Measurements from ENCODE around the gene SLC4A2.

The SLC4A2 gene

GRCh38 chr7:151068069-151068773, 8.8 kb downstream of the SLC4A2 start:
- no peaks in the 10 kb centered on the region for H3K79me2 ChIP-seq (ENCODE audit: low read length)
- H3K9me3 ChIP-seq (ENCODE audit: insufficient read depth, low read length) = no peaks in the 10 kb centered on the region
- H3K4me2 ChIP-seq (ENCODE audit: low read length) = no peak overlapping the region
- no peaks in the 10 kb centered on the region for H4K20me1 ChIP-seq (ENCODE audit: insufficient read depth, low read length)
- no peak overlapping the region for H2AFZ ChIP-seq (ENCODE audit: low read depth, low read length)
- no peak overlapping the region for H3K4me3 ChIP-seq (ENCODE audit: low read length)
- no peak overlapping the region for H3K27ac ChIP-seq (ENCODE audit: low read length)
- H3K9ac ChIP-seq (ENCODE audit: low read length) = no peak overlapping the region
- TF ChIP-seq CTCF (IDR thresholded peaks at IDR 0.05; ENCODE audit: low read depth, low read length) (no peak), EZH2phosphoT487 (IDR thresholded peaks at IDR 0.05; ENCODE audit: low read depth) (no peak)
- H3K4me1 ChIP-seq (ENCODE audit: low read length) = no peaks in the 10 kb centered on the region
- no peaks in the 10 kb centered on the region for H3K27me3 ChIP-seq (ENCODE audit: low read depth, low read length)
- H3K36me3 ChIP-seq (replicated peaks; ENCODE audit: low read depth, low read length) = peaks cover 32% of the 10 kb centered on the region

- Histone ChIP-seq H3K9me3 (ENCODE audit: insufficient read depth, low read length) (no peaks in the 10 kb centered on the region), H3K4me3 (ENCODE audit: low read length) (no peak overlapping the region), H4K20me1 (ENCODE audit: insufficient read depth, low read length) (no peaks in the 10 kb centered on the region), H3K27ac (ENCODE audit: low read length) (no peak overlapping the region), H3K36me3 (replicated peaks; ENCODE audit: low read depth, low read length) (peaks cover 30% of the 10 kb centered on the region), H3K79me2 (ENCODE audit: low read length) (no peaks in the 10 kb centered on the region), H2AFZ (ENCODE audit: low read depth, low read length) (no peak overlapping the region), H3K4me1 (ENCODE audit: low read length) (no peaks in the 10 kb centered on the region), H3K4me2 (ENCODE audit: low read length) (no peak overlapping the region), H3K9ac (ENCODE audit: low read length) (no peak overlapping the region), H3K27me3 (ENCODE audit: low read depth, low read length) (no peaks in the 10 kb centered on the region)
- no peak for TF ChIP-seq EZH2phosphoT487 (IDR thresholded peaks at IDR 0.05; ENCODE audit: low read depth)
- no peak for TF ChIP-seq CTCF (IDR thresholded peaks at IDR 0.05; ENCODE audit: low read depth, low read length)
Measured at GRCh38 chr7:151069841-151070573, 10.6 kb downstream of the SLC4A2 start.

GRCh38 chr7:151070574-151070960, 11.2 kb downstream of the SLC4A2 start:
- Histone ChIP-seq H3K9ac (ENCODE audit: low read length) (no peak overlapping the region), H4K20me1 (ENCODE audit: insufficient read depth, low read length) (no peaks in the 10 kb centered on the region), H3K4me1 (ENCODE audit: low read length) (no peaks in the 10 kb centered on the region), H3K4me3 (ENCODE audit: low read length) (no peak overlapping the region), H3K27me3 (ENCODE audit: low read depth, low read length) (no peaks in the 10 kb centered on the region), H3K36me3 (replicated peaks; ENCODE audit: low read depth, low read length) (peaks cover 30% of the 10 kb centered on the region), H3K27ac (ENCODE audit: low read length) (no peak overlapping the region), H3K4me2 (ENCODE audit: low read length) (no peak overlapping the region), H2AFZ (ENCODE audit: low read depth, low read length) (no peak overlapping the region), H3K79me2 (ENCODE audit: low read length) (no peaks in the 10 kb centered on the region), H3K9me3 (ENCODE audit: insufficient read depth, low read length) (no peaks in the 10 kb centered on the region)
- TF ChIP-seq CTCF (IDR thresholded peaks at IDR 0.05; ENCODE audit: low read depth, low read length) = no peak

GRCh38 chr7:151071032-151071866, 11.9 kb downstream of the SLC4A2 start:
- TF ChIP-seq CTCF (IDR thresholded peaks at IDR 0.05; ENCODE audit: low read depth, low read length) = no peak

More at GRCh38 chr7:151071032-151071866, 11.9 kb downstream of the SLC4A2 start:
- H4K20me1 ChIP-seq (ENCODE audit: insufficient read depth, low read length) = no peaks in the 10 kb centered on the region
- H3K4me2 ChIP-seq (ENCODE audit: low read length) = no peak overlapping the region
- no peak overlapping the region for H3K27ac ChIP-seq (ENCODE audit: low read length)
- no peaks in the 10 kb centered on the region for H3K27me3 ChIP-seq (ENCODE audit: low read depth, low read length)
- H3K4me1 ChIP-seq (ENCODE audit: low read length) = no peaks in the 10 kb centered on the region
- H3K9ac ChIP-seq (ENCODE audit: low read length) = no peak overlapping the region
- H3K9me3 ChIP-seq (ENCODE audit: insufficient read depth, low read length) = no peaks in the 10 kb centered on the region
- peaks cover 37% of the 10 kb centered on the region for H3K36me3 ChIP-seq (replicated peaks; ENCODE audit: low read depth, low read length)
- no peaks in the 10 kb centered on the region for H3K79me2 ChIP-seq (ENCODE audit: low read length)
- no peak overlapping the region for H3K4me3 ChIP-seq (ENCODE audit: low read length)
- no peak overlapping the region for H2AFZ ChIP-seq (ENCODE audit: low read depth, low read length)

Measured in OCI-LY3 (cell line).